HepG2 (cell line): ENCODE results near the gene ENTPD6.

Source experiments
- ARNT ChIP-seq: fragments of 450-650 bp; IDR thresholded peaks from 2 replicates; pipeline ENCODE4 v1.6.1; 2017
- MAFG ChIP-seq: sonication (generic); formaldehyde crosslinking; IDR thresholded peaks from 2 replicates; pipeline ENCODE4 v1.5.1; 2020; ENCODE audit warnings: mild to moderate bottlenecking, missing genetic modification reagents
- TAF1 ChIP-seq: sonication (generic); formaldehyde crosslinking; IDR thresholded peaks from 2 replicates; pipeline ENCODE4 v1.4.0; 2020; ENCODE audit warnings: missing genetic modification reagents

GRCh38 chr20:25187635-25188034, 7.9 kb upstream of the ENTPD6 start:
- TF ChIP-seq MAFG (CRISPR knock-in tag) (no peak), ARNT (no peak), TAF1 (CRISPR knock-in tag) (no peak)
